Transverse colon (tissue), 4 donors: ENCODE data around the gene ZBTB1. TPM values are rescaled to one million over a fixed set of nuclear protein-coding genes. Genes with fewer than 3 reads are reported as not detected.

Experiments
- DNase-seq: peaks from one replicate; pipeline ENCODE4 v3.0.0-alpha.2; 2019
- H3K27ac ChIP-seq, 4 donors: fragments of 200-600 bp; sonication (generic); 2 replicates each; pipeline ENCODE4 v1.5.1; 2016 to 2018; ENCODE audit warnings: inconsistent platforms in 4 of 4
- H3K27me3 ChIP-seq: fragments of 200-600 bp; sonication (generic); 2 replicates; pipeline ENCODE4 v1.5.1; 2017; ENCODE audit warnings: inconsistent platforms
- H3K36me3 ChIP-seq, 4 donors: fragments of 200-600 bp; sonication (generic); 2 replicates each; pipeline ENCODE4 v1.5.1; 2017 to 2019; ENCODE audit warnings: inconsistent platforms in 4 of 4
- H3K4me1 ChIP-seq, 4 donors: fragments of 200-600 bp; sonication (generic); 2 replicates each; pipeline ENCODE4 v1.5.1; 2017 to 2020; ENCODE audit warnings: inconsistent platforms in 4 of 4
- H3K4me3 ChIP-seq, 4 donors: fragments of 200-600 bp; sonication (generic); 1 replicate in 1 of 4; 2 replicates in 3 of 4; pipeline versions ENCODE4 v1.5.1 to v1.6.1; 2017 to 2019; ENCODE audit warnings: inconsistent platforms in 4 of 4
- H3K9me3 ChIP-seq, 2 donors: fragments of 200-600 bp; sonication (generic); 2 replicates each; pipeline ENCODE4 v1.5.1; 2017 to 2019; ENCODE audit warnings: inconsistent platforms in 2 of 2
- EP300 ChIP-seq: sonication (generic); formaldehyde crosslinking; IDR thresholded peaks from one replicate; pipeline ENCODE4 v1.6.1; 2017; ENCODE audit warnings: antibody characterized with exemption, low read depth
- POLR2A ChIP-seq: fragments of 450-650 bp; IDR thresholded peaks from one replicate; pipeline ENCODE4 v1.6.1; 2016; ENCODE audit warnings: antibody characterized with exemption, mild to moderate bottlenecking, moderate library complexity
- POLR2AphosphoS5 ChIP-seq, 3 donors: sonication (generic); formaldehyde crosslinking; IDR thresholded peaks; one replicate each; pipeline ENCODE4 v1.6.1; 2016; ENCODE audit warnings: antibody characterized with exemption in 3 of 3
- WGBS, 2 donors: methylation state at CpG; one replicate each; pipeline ENCODE4 v1.1.5; 2018; ENCODE audit warnings: low coverage in 1 of 2; 5-methylcytosine and 5-hydroxymethylcytosine counted together
- in situ Hi-C, 4 donors: fragments of 200-750 bp; cut with MboI; loops; one replicate each; pipeline versions ENCODE4 v1.15.0 to v1.15.1; 2017; ENCODE audit warnings: low sequenced_read_pairs in 3 of 4, low pct_ligation_motif_present in 1 of 4, low pct_unique_long_range_greater_than_20kb in 1 of 4
- intact Hi-C: fragments of 100-400 bp; cut with DNase I; formaldehyde crosslinking; loops from one replicate; pipeline ENCODE4 v1.15.1; 2023; ENCODE audit warnings: low total_unique reads
- total RNA-seq, 4 donors: library from RNA; depleted of rRNA; stranded (reverse); fragments of >200 nt; gene quantifications; one replicate each; pipeline ENCODE4 v1.1.0, GENCODE V29; 2016
- TF ChIP-seq, protein P1 (sequence below), 5 experiments: fragments of 200-600 bp in 3 of 5; fragments of 450-650 bp in 2 of 5; sonication (generic) in 3 of 5; IDR thresholded peaks; 1 replicate in 2 of 5; 2 replicates in 3 of 5; pipeline ENCODE4 v1.5.1; 2016 to 2017; ENCODE audit warnings: antibody characterized with exemption in 5 of 5, inconsistent platforms in 3 of 5, mild to moderate bottlenecking in 2 of 5, moderate library complexity in 1 of 5

ZBTB1 gene
- total RNA-seq, 4 donors from 2014 or later, result 18.3 to 51.4 (median 34.3) TPM

GRCh38 chr14:64508215-64508776, 3.7 kb downstream of the ZBTB1 start:
- intact Hi-C loops, result no loop called here
- no peak for DNase-seq
- Histone ChIP-seq H3K27me3 (no peaks in the 10 kb centered on the region), H3K4me3 (no peak overlapping the region), H3K9me3 (no peaks in the 10 kb centered on the region), H3K36me3 (no peaks in the 10 kb centered on the region), H3K4me1 (peaks cover 0 to 65% (median 40%) of the 10 kb centered on the region in 4 donors), H3K27ac (no peak overlapping the region)
- TF ChIP-seq EP300, result no peak
- 23 to 40% methylated on average over 1 of the region's 1 CpG for WGBS, 2 donors
- in situ Hi-C loops, result no loop called here

- Histone ChIP-seq H3K4me1 (peaks cover 0 to 65% (median 40%) of the 10 kb centered on the region in 4 donors), H3K4me3 (no peak overlapping the region), H3K27ac (no peak overlapping the region), H3K36me3 (no peaks in the 10 kb centered on the region), H3K27me3 (no peaks in the 10 kb centered on the region), H3K9me3 (no peaks in the 10 kb centered on the region)
- in situ Hi-C loops (no loop called here), intact Hi-C loops (no loop called here)
- no peak for DNase-seq
- TF ChIP-seq EP300, result no peak
- TF ChIP-seq, protein P1, sequence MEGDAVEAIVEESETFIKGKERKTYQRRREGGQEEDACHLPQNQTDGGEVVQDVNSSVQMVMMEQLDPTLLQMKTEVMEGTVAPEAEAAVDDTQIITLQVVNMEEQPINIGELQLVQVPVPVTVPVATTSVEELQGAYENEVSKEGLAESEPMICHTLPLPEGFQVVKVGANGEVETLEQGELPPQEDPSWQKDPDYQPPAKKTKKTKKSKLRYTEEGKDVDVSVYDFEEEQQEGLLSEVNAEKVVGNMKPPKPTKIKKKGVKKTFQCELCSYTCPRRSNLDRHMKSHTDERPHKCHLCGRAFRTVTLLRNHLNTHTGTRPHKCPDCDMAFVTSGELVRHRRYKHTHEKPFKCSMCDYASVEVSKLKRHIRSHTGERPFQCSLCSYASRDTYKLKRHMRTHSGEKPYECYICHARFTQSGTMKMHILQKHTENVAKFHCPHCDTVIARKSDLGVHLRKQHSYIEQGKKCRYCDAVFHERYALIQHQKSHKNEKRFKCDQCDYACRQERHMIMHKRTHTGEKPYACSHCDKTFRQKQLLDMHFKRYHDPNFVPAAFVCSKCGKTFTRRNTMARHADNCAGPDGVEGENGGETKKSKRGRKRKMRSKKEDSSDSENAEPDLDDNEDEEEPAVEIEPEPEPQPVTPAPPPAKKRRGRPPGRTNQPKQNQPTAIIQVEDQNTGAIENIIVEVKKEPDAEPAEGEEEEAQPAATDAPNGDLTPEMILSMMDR (IDR thresholded peaks at IDR 0.05), result no peak
- TF ChIP-seq POLR2AphosphoS5 (IDR thresholded peaks at IDR 0.05), result no peak
- TF ChIP-seq POLR2A, result no peak
- WGBS, 2 donors, result 56 to 80% methylated on average over 3 to 8 of the region's 8 CpGs
Measured at GRCh38 chr14:64509036-64509435, 4.5 kb downstream of the ZBTB1 start.

DNA sequence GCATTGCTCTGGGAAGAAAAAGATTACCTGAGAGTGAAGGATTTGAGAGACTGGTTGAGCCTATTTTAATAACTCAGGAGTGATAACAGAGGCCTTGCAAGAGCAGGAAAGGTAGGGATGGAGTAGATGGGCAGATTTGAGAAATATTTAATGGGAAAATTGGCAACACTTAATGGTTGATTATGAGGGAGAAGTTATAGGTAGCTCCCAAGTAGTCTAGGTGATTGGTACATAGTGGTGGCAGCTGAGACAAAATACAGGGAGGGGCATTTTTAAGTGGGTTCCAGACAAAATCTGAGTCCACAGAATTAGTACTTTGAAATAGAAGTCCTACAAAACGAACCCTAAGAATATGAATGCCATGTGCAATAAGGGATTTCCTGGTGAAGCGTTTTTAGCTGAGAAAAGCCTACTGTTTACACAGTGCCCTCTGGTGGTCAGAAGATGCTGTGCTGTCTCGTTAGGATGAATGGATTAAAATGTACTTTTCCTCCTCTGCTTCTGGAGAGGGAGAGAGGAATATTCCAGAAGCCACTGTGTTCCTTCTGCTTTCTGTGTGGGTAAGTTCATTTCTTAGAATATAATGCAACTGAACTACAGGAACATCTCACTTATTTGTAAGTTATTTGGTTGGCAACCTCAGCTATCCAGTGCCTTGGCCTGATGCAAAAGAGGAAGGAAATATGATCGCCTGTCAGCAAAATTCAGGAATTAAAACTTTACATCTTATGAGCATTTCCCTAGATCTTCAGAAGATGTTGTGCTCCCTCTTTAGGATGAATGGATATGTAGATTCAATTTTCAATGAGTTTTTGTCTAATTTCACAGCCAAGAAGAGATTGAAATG, 6.5 kb downstream of the ZBTB1 start:
- Histone ChIP-seq H3K4me3 (no peak overlapping the region), H3K27me3 (no peaks in the 10 kb centered on the region), H3K36me3 (no peaks in the 10 kb centered on the region), H3K27ac (peak overlapping the region; percentile 13 to 35 (median 31)), H3K4me1 (peaks cover 0 to 81% (median 47%) of the 10 kb centered on the region in 4 donors), H3K9me3 (no peaks in the 10 kb centered on the region)
- peak; percentile 77 for DNase-seq
- TF ChIP-seq, protein P1 (IDR thresholded peaks at IDR 0.05), result peak; percentile 86 to 96 (median 90)
- TF ChIP-seq POLR2A, result no peak
- TF ChIP-seq POLR2AphosphoS5 (IDR thresholded peaks at IDR 0.05), result peak in 1 of 3 donors; percentile 7
- in situ Hi-C loops, result no loop called here
- intact Hi-C loops, result no loop called here
- 20 to 23% methylated on average over 4 of the region's 4 CpGs for WGBS, 2 donors

GRCh38 chr14:64513271-64513670, 8.7 kb downstream of the ZBTB1 start:
- H3K36me3 ChIP-seq, result no peaks in the 10 kb centered on the region
- H3K4me3 ChIP-seq, result no peak overlapping the region
- in situ Hi-C loops (no loop called here), intact Hi-C loops (no loop called here)
- H3K9me3 ChIP-seq, result no peaks in the 10 kb centered on the region
- WGBS, 2 donors, result 79 to 91% methylated on average over 2 of the region's 2 CpGs
- no peaks in the 10 kb centered on the region for H3K27me3 ChIP-seq
- DNase-seq, result no peak
- peaks cover 0 to 71% (median 33%) of the 10 kb centered on the region in 4 donors for H3K4me1 ChIP-seq
- TF ChIP-seq POLR2A (no peak), EP300 (no peak), POLR2AphosphoS5 (IDR thresholded peaks at IDR 0.05) (no peak)
- TF ChIP-seq, protein P1 (IDR thresholded peaks at IDR 0.05), result no peak
- no peak overlapping the region for H3K27ac ChIP-seq
